Measurements from ENCODE around the gene SERGEF. TPM values are rescaled to one million over a fixed set of nuclear protein-coding genes. Genes with fewer than 3 reads are reported as not detected.

The SERGEF gene
- total and polyA plus RNA-seq, 7 donors = 11.1 to 33.1 (median 26.0) TPM

GRCh38 chr11:17852246-17852645 is 160.6 kb downstream of the SERGEF start:
- peak; percentile 70 to 90 (median 84) for ATAC-seq
- intact Hi-C loops (cut with DNase I) = loop anchor here in 1 of 2 donors (5.0 kb wide), 1 partner anchor 120 kb away; no protein-coding TSS in a partner anchor

GRCh38 chr11:17851697-17852096 is 161.2 kb downstream of the SERGEF start:
- no peaks in the 10 kb centered on the region for H3K27me3 ChIP-seq (ENCODE audit: insufficient read depth in 3 of 3, low read length in 2 of 3)
- intact Hi-C loops (cut with DNase I) = loop anchor here in 1 of 2 donors (5.0 kb wide), 1 partner anchor 121 kb away; no protein-coding TSS in a partner anchor
- DNase-seq = no peak

More at GRCh38 chr11:17852246-17852645, 160.6 kb downstream of the SERGEF start:
- H3K4me3 ChIP-seq = no peak overlapping the region
- H3K27me3 ChIP-seq (ENCODE audit: insufficient read depth in 3 of 3, low read length in 2 of 3) = no peaks in the 10 kb centered on the region
- H3K4me1 ChIP-seq = peaks cover 23% of the 10 kb centered on the region
- 88 to 96% (median 94%) methylated on average over 1 of the region's 1 CpG for WGBS, 3 donors
- H3K9me3 ChIP-seq = no peaks in the 10 kb centered on the region
- H3K27ac ChIP-seq = peak overlapping the region; percentile 13
- H3K36me3 ChIP-seq (ENCODE audit: insufficient read depth in 1 of 2, low read depth in 1 of 2) = no peaks in the 10 kb centered on the region
- TF ChIP-seq, protein P1, sequence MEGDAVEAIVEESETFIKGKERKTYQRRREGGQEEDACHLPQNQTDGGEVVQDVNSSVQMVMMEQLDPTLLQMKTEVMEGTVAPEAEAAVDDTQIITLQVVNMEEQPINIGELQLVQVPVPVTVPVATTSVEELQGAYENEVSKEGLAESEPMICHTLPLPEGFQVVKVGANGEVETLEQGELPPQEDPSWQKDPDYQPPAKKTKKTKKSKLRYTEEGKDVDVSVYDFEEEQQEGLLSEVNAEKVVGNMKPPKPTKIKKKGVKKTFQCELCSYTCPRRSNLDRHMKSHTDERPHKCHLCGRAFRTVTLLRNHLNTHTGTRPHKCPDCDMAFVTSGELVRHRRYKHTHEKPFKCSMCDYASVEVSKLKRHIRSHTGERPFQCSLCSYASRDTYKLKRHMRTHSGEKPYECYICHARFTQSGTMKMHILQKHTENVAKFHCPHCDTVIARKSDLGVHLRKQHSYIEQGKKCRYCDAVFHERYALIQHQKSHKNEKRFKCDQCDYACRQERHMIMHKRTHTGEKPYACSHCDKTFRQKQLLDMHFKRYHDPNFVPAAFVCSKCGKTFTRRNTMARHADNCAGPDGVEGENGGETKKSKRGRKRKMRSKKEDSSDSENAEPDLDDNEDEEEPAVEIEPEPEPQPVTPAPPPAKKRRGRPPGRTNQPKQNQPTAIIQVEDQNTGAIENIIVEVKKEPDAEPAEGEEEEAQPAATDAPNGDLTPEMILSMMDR (IDR thresholded peaks at IDR 0.05) = no peak
- no peak for DNase-seq

GRCh38 chr11:17850336-17850735 is 162.5 kb downstream of the SERGEF start:
- H3K36me3 ChIP-seq (ENCODE audit: insufficient read depth in 1 of 2, low read depth in 1 of 2) = no peaks in the 10 kb centered on the region
- no peaks in the 10 kb centered on the region for H3K27me3 ChIP-seq (ENCODE audit: insufficient read depth in 3 of 3, low read length in 2 of 3)
- no peak for ATAC-seq
- peaks cover 42% of the 10 kb centered on the region for H3K4me1 ChIP-seq
- H3K9me3 ChIP-seq = no peaks in the 10 kb centered on the region
- TF ChIP-seq, protein P1 (IDR thresholded peaks at IDR 0.05) = no peak
- intact Hi-C loops (cut with DNase I) = loop anchor here in 1 of 2 donors (5.0 kb wide), 1 partner anchor 122 kb away; no protein-coding TSS in a partner anchor
- no peak overlapping the region for H3K27ac ChIP-seq
- no peak for DNase-seq
- H3K4me3 ChIP-seq = no peak overlapping the region
- WGBS, 3 donors = 95 to 96% (median 96%) methylated on average over 2 of the region's 2 CpGs

More at GRCh38 chr11:17851697-17852096, 161.2 kb downstream of the SERGEF start:
- Histone ChIP-seq H3K4me1 (peaks cover 28% of the 10 kb centered on the region), H3K4me3 (no peak overlapping the region), H3K27ac (peak overlapping the region; percentile 13), H3K9me3 (no peaks in the 10 kb centered on the region), H3K36me3 (ENCODE audit: insufficient read depth in 1 of 2, low read depth in 1 of 2) (no peaks in the 10 kb centered on the region)
- TF ChIP-seq, protein P1 (IDR thresholded peaks at IDR 0.05) = no peak
- 23 to 59% (median 40%) methylated on average over 1 of the region's 1 CpG for WGBS, 3 donors
- ATAC-seq = peak; percentile 52 to 82 (median 66)

- TF ChIP-seq, protein P1 (IDR thresholded peaks at IDR 0.05) = no peak
- H3K4me1 ChIP-seq = peaks cover 44% of the 10 kb centered on the region
- no peaks in the 10 kb centered on the region for H3K27me3 ChIP-seq (ENCODE audit: insufficient read depth in 3 of 3, low read length in 2 of 3)
- intact Hi-C loops (cut with DNase I) = loop anchor here in 1 of 2 donors (5.0 kb wide), 1 partner anchor 129 kb away; no protein-coding TSS in a partner anchor
- DNase-seq (no peak), ATAC-seq (no peak)
- H3K27ac ChIP-seq = no peak overlapping the region
- WGBS, 3 donors = 88 to 95% (median 91%) methylated on average over 2 of the region's 2 CpGs
- no peak overlapping the region for H3K4me3 ChIP-seq
- no peaks in the 10 kb centered on the region for H3K9me3 ChIP-seq
- no peaks in the 10 kb centered on the region for H3K36me3 ChIP-seq (ENCODE audit: insufficient read depth in 1 of 2, low read depth in 1 of 2)
Observed at GRCh38 chr11:17848715-17849114, 164.1 kb downstream of the SERGEF start.
